Measurements from ENCODE around the gene ARHGAP44. TPM values are rescaled to one million over a fixed set of nuclear protein-coding genes. Genes with fewer than 3 reads are reported as not detected.

The ARHGAP44 gene
- total and polyA plus RNA-seq, 7 experiments from 2014 or later, result 0.09 TPM; not detected in 5

GRCh38 chr17:12924614-12925013, 135.3 kb downstream of the ARHGAP44 start:
- Histone ChIP-seq H3K4me3 (ENCODE audit: low read length) (no peak overlapping the region), H3K4me1 (ENCODE audit: control insufficient read depth in 2 of 2, insufficient read depth in 2 of 2, low read length in 2 of 2) (no peaks in the 10 kb centered on the region), H3K27ac (ENCODE audit: low read depth, low read length) (no peak overlapping the region), H3K27me3 (ENCODE audit: control insufficient read depth in 2 of 2, insufficient read depth in 2 of 2, low read length in 2 of 2) (no peaks in the 10 kb centered on the region), H3K9me3 (ENCODE audit: control insufficient read depth in 2 of 3, low read length in 3 of 3) (no peaks in the 10 kb centered on the region), H3K36me3 (ENCODE audit: control insufficient read depth in 2 of 3, insufficient read depth in 3 of 3, low read length in 3 of 3) (no peaks in the 10 kb centered on the region)
- Mint-ChIP-seq H3K4me3 (no peak overlapping the region), H3K36me3 (no peaks in the 10 kb centered on the region), H3K27ac (no peak overlapping the region), H3K4me1 (peaks cover 0 to 2% (median 0%) of the 10 kb centered on the region in 7 donors), H3K9me3 (peaks cover 0 to 5% (median 0%) of the 10 kb centered on the region in 11 donors), H3K27me3 (peaks cover 0 to 12% (median 0%) of the 10 kb centered on the region in 5 donors)
- ChIA-PET POLR2A (no interaction called here), CTCF (no interaction called here)
- ATAC-seq, result no peak
- intact Hi-C loops (cut with micrococcal nuclease), result no loop called here
- no peak for DNase-seq

- Mint-ChIP-seq H3K4me3 (no peak overlapping the region), H3K9me3 (peaks cover 0 to 2% (median 0%) of the 10 kb centered on the region in 11 donors), H3K27ac (no peak overlapping the region), H3K27me3 (peaks cover 0 to 17% (median 3%) of the 10 kb centered on the region in 5 donors), H3K4me1 (peaks cover 0 to 2% (median 0%) of the 10 kb centered on the region in 7 donors), H3K36me3 (no peaks in the 10 kb centered on the region)
- H3K4me1 ChIP-seq (ENCODE audit: control insufficient read depth in 2 of 2, insufficient read depth in 2 of 2, low read length in 2 of 2), result no peaks in the 10 kb centered on the region
- DNase-seq, result no peak
- intact Hi-C loops (cut with micrococcal nuclease), result no loop called here
- ChIA-PET POLR2A (no interaction called here), CTCF (no interaction called here)
- no peaks in the 10 kb centered on the region for H3K9me3 ChIP-seq (ENCODE audit: control insufficient read depth in 2 of 3, low read length in 3 of 3)
- H3K27me3 ChIP-seq (ENCODE audit: control insufficient read depth in 2 of 2, insufficient read depth in 2 of 2, low read length in 2 of 2), result no peaks in the 10 kb centered on the region
- no peak for ATAC-seq
- no peaks in the 10 kb centered on the region for H3K36me3 ChIP-seq (ENCODE audit: control insufficient read depth in 2 of 3, insufficient read depth in 3 of 3, low read length in 3 of 3)
- no peak overlapping the region for H3K27ac ChIP-seq (ENCODE audit: low read depth, low read length)
- no peak overlapping the region for H3K4me3 ChIP-seq (ENCODE audit: low read length)
Observed at GRCh38 chr17:12927001-12927400, 137.7 kb downstream of the ARHGAP44 start.

GRCh38 chr17:12927541-12928425, 138.5 kb downstream of the ARHGAP44 start:
- ChIA-PET CTCF (no interaction called here), POLR2A (no interaction called here)
- Mint-ChIP-seq H3K4me3 (no peak overlapping the region), H3K27ac (no peak overlapping the region), H3K36me3 (no peaks in the 10 kb centered on the region), H3K9me3 (peaks cover 0 to 2% (median 0%) of the 10 kb centered on the region in 11 donors), H3K4me1 (peaks cover 0 to 2% (median 0%) of the 10 kb centered on the region in 7 donors), H3K27me3 (peaks cover 0 to 17% (median 3%) of the 10 kb centered on the region in 5 donors)
- Histone ChIP-seq H3K27ac (ENCODE audit: low read depth, low read length) (no peak overlapping the region), H3K36me3 (ENCODE audit: control insufficient read depth in 2 of 3, insufficient read depth in 3 of 3, low read length in 3 of 3) (no peaks in the 10 kb centered on the region), H3K27me3 (ENCODE audit: control insufficient read depth in 2 of 2, insufficient read depth in 2 of 2, low read length in 2 of 2) (no peaks in the 10 kb centered on the region), H3K9me3 (ENCODE audit: control insufficient read depth in 2 of 3, low read length in 3 of 3) (no peaks in the 10 kb centered on the region), H3K4me1 (ENCODE audit: control insufficient read depth in 2 of 2, insufficient read depth in 2 of 2, low read length in 2 of 2) (no peaks in the 10 kb centered on the region), H3K4me3 (ENCODE audit: low read length) (no peak overlapping the region)
- ATAC-seq (no peak), DNase-seq (no peak)
- intact Hi-C loops (cut with micrococcal nuclease), result no loop called here

- H3K36me3 ChIP-seq (ENCODE audit: control insufficient read depth in 2 of 3, insufficient read depth in 3 of 3, low read length in 3 of 3), result no peaks in the 10 kb centered on the region
- no peaks in the 10 kb centered on the region for H3K9me3 ChIP-seq (ENCODE audit: control insufficient read depth in 2 of 3, low read length in 3 of 3)
- Mint-ChIP-seq H3K36me3 (no peaks in the 10 kb centered on the region), H3K4me3 (no peak overlapping the region), H3K9me3 (peaks cover 0 to 5% (median 0%) of the 10 kb centered on the region in 11 donors), H3K27ac (no peak overlapping the region), H3K4me1 (peaks cover 0 to 2% (median 0%) of the 10 kb centered on the region in 7 donors), H3K27me3 (peaks cover 0 to 19% (median 4%) of the 10 kb centered on the region in 5 donors)
- no peak overlapping the region for H3K27ac ChIP-seq (ENCODE audit: low read depth, low read length)
- DNase-seq (no peak), ATAC-seq (no peak)
- ChIA-PET CTCF (no interaction called here), POLR2A (no interaction called here)
- H3K4me1 ChIP-seq (ENCODE audit: control insufficient read depth in 2 of 2, insufficient read depth in 2 of 2, low read length in 2 of 2), result no peaks in the 10 kb centered on the region
- intact Hi-C loops (cut with micrococcal nuclease), result no loop called here
- no peaks in the 10 kb centered on the region for H3K27me3 ChIP-seq (ENCODE audit: control insufficient read depth in 2 of 2, insufficient read depth in 2 of 2, low read length in 2 of 2)
- H3K4me3 ChIP-seq (ENCODE audit: low read length), result no peak overlapping the region
Observed at GRCh38 chr17:12928736-12929135, 139.4 kb downstream of the ARHGAP44 start.

GRCh38 chr17:12936501-12936900, 147.2 kb downstream of the ARHGAP44 start:
- CTCF ChIA-PET, result no interaction called here
- Histone ChIP-seq H3K4me3 (ENCODE audit: low read length) (no peak overlapping the region), H3K27ac (ENCODE audit: low read depth, low read length) (no peak overlapping the region), H3K36me3 (ENCODE audit: control insufficient read depth in 2 of 3, insufficient read depth in 3 of 3, low read length in 3 of 3) (no peaks in the 10 kb centered on the region), H3K27me3 (ENCODE audit: control insufficient read depth in 2 of 2, insufficient read depth in 2 of 2, low read length in 2 of 2) (no peaks in the 10 kb centered on the region), H3K4me1 (ENCODE audit: control insufficient read depth in 2 of 2, insufficient read depth in 2 of 2, low read length in 2 of 2) (no peaks in the 10 kb centered on the region), H3K9me3 (ENCODE audit: control insufficient read depth in 2 of 3, low read length in 3 of 3) (no peaks in the 10 kb centered on the region)
- peaks cover 0 to 17% (median 14%) of the 10 kb centered on the region in 5 donors for H3K27me3 Mint-ChIP-seq
- H3K9me3 Mint-ChIP-seq, result peaks cover 2 to 23% (median 5%) of the 10 kb centered on the region in 11 donors
- ATAC-seq, result no peak
- intact Hi-C loops (cut with micrococcal nuclease), result no loop called here
- no peaks in the 10 kb centered on the region for H3K4me1 Mint-ChIP-seq
- no peaks in the 10 kb centered on the region for H3K36me3 Mint-ChIP-seq
- no peak for DNase-seq
- no peak overlapping the region for H3K4me3 Mint-ChIP-seq
- no peak overlapping the region for H3K27ac Mint-ChIP-seq
- POLR2A ChIA-PET, result no interaction called here

- no peaks in the 10 kb centered on the region for H3K36me3 ChIP-seq (ENCODE audit: control insufficient read depth in 2 of 3, insufficient read depth in 3 of 3, low read length in 3 of 3)
- Mint-ChIP-seq H3K27ac (no peak overlapping the region), H3K36me3 (no peaks in the 10 kb centered on the region), H3K27me3 (peaks cover 0 to 17% (median 8%) of the 10 kb centered on the region in 5 donors), H3K4me1 (no peaks in the 10 kb centered on the region), H3K9me3 (peaks cover 0 to 15% (median 1%) of the 10 kb centered on the region in 11 donors), H3K4me3 (no peak overlapping the region)
- no peaks in the 10 kb centered on the region for H3K9me3 ChIP-seq (ENCODE audit: control insufficient read depth in 2 of 3, low read length in 3 of 3)
- ChIA-PET POLR2A (no interaction called here), CTCF (no interaction called here)
- DNase-seq (no peak), ATAC-seq (no peak)
- no peak overlapping the region for H3K27ac ChIP-seq (ENCODE audit: low read depth, low read length)
- H3K27me3 ChIP-seq (ENCODE audit: control insufficient read depth in 2 of 2, insufficient read depth in 2 of 2, low read length in 2 of 2), result no peaks in the 10 kb centered on the region
- intact Hi-C loops (cut with micrococcal nuclease), result no loop called here
- H3K4me3 ChIP-seq (ENCODE audit: low read length), result no peak overlapping the region
- H3K4me1 ChIP-seq (ENCODE audit: control insufficient read depth in 2 of 2, insufficient read depth in 2 of 2, low read length in 2 of 2), result no peaks in the 10 kb centered on the region
Observed at GRCh38 chr17:12940699-12941098, 151.4 kb downstream of the ARHGAP44 start.

- Mint-ChIP-seq H3K4me3 (no peak overlapping the region), H3K36me3 (no peaks in the 10 kb centered on the region), H3K9me3 (peaks cover 0 to 3% (median 0%) of the 10 kb centered on the region in 11 donors), H3K27ac (no peak overlapping the region), H3K27me3 (peaks cover 0 to 14% (median 8%) of the 10 kb centered on the region in 5 donors), H3K4me1 (no peaks in the 10 kb centered on the region)
- DNase-seq (no peak), ATAC-seq (no peak)
- Histone ChIP-seq H3K27me3 (ENCODE audit: control insufficient read depth in 2 of 2, insufficient read depth in 2 of 2, low read length in 2 of 2) (no peaks in the 10 kb centered on the region), H3K36me3 (ENCODE audit: control insufficient read depth in 2 of 3, insufficient read depth in 3 of 3, low read length in 3 of 3) (no peaks in the 10 kb centered on the region), H3K9me3 (ENCODE audit: control insufficient read depth in 2 of 3, low read length in 3 of 3) (no peaks in the 10 kb centered on the region), H3K4me3 (ENCODE audit: low read length) (no peak overlapping the region), H3K4me1 (ENCODE audit: control insufficient read depth in 2 of 2, insufficient read depth in 2 of 2, low read length in 2 of 2) (no peaks in the 10 kb centered on the region), H3K27ac (ENCODE audit: low read depth, low read length) (no peak overlapping the region)
- POLR2A ChIA-PET, result no interaction called here
- intact Hi-C loops (cut with micrococcal nuclease), result no loop called here
- CTCF ChIA-PET, result no interaction called here
Observed at GRCh38 chr17:12947047-12947446, 157.7 kb downstream of the ARHGAP44 start.
